Measurements from ENCODE around the gene CAPN3.

Gene CAPN3

GRCh38 chr15:42359985-42360384, 684 bp downstream of the CAPN3 start:
- DNase-seq: no peak

GRCh38 chr15:42360535-42361112, 1.3 kb downstream of the CAPN3 start:
- no peak for DNase-seq

DNA sequence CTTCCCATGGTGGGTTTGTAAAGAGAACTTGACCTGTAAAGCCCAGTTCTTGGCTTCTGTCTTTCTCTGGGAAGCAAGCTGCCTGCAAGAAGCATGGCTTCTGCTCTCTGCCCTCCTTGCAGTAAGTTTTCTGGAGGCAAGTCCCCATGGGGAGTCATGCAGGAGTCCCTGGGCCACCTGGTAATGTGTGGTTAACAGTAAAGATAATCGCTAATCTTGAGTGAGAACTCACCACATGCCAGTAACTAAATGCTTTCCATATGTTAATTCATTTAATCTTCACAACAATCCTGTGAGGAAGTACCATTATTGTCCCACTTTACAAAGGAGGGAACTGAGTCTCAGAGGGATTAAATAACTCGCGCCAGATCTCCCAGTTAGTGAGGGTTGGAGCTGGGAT, 4.2 kb downstream of the CAPN3 start:
- no peak for DNase-seq

DNA sequence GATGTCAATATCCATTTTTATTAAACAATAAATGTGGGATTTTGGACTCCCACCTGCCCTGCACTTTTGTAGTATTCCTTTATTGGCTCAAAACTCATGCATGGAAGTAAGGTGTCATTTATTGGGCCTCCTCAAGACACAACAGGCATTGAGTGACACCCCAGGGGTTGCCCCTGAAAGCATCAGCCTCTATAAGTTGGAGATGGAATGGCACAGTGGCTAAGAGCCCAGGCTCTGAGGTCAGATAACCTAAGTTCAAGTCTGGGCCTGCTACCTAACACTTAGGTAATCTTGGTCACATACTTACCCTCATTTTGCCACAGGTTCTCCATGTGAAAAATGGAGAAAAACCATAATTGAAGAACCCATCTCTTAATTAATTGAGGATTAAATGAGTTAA, 4.6 kb downstream of the CAPN3 start:
- no peak for DNase-seq

- no peak for DNase-seq
These were observed 5.2 kb downstream of the CAPN3 start for GRCh38 chr15:42364529-42364928.

DNA sequence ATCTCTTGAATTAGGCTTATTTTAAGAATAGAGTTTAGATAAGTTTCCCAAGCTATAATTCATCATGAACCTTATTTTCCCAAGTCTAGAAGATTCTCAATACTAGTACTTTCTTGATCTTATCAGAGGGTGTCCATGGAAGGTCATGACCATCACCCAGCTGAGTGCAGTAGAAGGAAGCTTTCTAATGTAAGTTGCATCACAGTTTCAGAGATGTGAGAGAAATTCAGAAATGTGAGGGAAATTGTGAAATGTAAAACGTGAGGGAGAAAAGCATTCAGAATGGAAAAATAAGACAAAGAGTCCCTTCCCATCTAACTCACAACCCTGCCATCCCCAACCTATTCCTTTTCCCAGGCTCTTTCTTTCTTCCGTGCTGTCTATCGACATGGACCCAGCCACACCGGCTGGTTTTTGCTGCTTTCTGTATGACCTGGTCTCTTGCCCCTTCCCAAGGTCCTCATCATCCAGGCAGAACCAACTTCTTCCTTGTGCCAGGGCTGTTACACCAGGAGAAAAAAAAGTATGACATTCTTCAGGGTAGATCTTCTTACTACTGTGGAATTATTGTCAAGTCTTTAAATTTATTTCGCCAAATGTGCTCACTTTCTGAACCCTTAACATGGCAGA, 6.7 kb downstream of the CAPN3 start:
- DNase-seq: no peak

GRCh38 chr15:42367041-42367440, 7.7 kb downstream of the CAPN3 start:
- DNase-seq: no peak

GRCh38 chr15:42368096-42368495, 8.8 kb downstream of the CAPN3 start:
- no peak for DNase-seq

- DNase-seq: no peak
These were observed 11.8 kb downstream of the CAPN3 start for GRCh38 chr15:42371096-42371495.

- DNase-seq: no peak
These were observed 14.0 kb downstream of the CAPN3 start for GRCh38 chr15:42373274-42373673.

DNA sequence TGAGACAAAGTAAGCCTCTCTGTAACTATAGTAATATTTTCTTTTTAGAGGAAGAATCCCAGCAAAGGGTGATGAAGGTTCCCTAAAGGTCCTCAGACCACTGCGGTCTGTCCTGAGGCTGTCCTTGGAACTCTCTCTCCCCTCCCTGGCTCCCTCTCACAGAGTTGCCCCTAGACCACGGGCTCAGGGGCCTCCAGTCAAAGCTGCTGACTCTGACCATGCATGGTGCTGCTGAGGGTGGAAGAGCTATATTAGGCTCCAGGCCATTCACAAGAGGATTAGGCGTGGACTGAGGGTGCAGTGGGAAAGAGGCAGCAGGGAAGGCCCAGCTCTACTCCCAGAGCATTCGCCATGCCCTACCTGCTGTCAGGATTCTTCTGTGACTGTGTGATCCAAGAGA, 14.6 kb downstream of the CAPN3 start:
- no peak for DNase-seq

DNA sequence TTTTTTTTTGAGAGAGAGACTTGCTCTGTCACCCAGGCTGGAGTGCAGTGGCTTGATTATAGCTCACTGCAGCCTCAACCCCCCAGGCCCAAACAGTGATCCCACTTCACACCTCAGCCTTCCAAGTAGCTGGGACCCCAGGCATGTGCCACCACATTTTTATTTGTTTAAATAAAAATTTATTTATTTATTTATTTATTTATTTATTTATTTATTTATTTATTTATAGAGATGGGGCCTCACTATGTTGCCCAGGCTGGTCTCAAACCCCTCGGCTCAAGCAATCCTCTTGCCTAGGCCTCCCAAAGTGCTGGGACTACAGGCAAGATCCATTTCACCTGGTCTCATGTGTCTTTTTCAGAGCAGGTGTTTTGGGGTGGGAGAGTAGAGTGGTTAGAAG, 15.5 kb downstream of the CAPN3 start:
- no peak for DNase-seq

DNA sequence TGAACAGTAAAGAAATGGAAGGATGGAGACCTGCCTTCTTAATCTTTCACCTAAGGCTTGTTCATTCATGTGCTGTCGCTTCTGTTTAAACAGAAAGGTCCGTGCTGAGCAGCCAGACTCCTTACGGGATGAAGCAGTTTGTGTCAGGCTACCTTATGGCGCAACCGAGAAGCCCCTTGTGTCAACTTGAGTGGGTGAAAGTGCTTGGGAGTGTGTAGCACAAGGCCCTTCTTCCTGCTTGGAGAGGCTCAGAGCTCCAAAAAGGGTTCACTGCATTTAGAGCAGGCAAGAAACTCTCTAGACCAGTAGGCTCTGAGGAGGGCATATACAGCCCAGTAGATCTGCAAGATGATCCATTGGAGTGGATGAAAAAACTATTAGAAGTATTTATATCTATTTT, 16.0 kb downstream of the CAPN3 start:
- DNase-seq: no peak

GRCh38 chr15:42375941-42376340, 16.6 kb downstream of the CAPN3 start:
- DNase-seq: no peak

GRCh38 chr15:42378011-42378410, 18.7 kb downstream of the CAPN3 start:
- DNase-seq: no peak

GRCh38 chr15:42384597-42384996, 25.3 kb downstream of the CAPN3 start:
- no peak for DNase-seq

- no peak for DNase-seq
These were observed 26.1 kb downstream of the CAPN3 start for GRCh38 chr15:42385206-42385979.

GRCh38 chr15:42385980-42386700, 26.8 kb downstream of the CAPN3 start:
- no peak for DNase-seq

DNA sequence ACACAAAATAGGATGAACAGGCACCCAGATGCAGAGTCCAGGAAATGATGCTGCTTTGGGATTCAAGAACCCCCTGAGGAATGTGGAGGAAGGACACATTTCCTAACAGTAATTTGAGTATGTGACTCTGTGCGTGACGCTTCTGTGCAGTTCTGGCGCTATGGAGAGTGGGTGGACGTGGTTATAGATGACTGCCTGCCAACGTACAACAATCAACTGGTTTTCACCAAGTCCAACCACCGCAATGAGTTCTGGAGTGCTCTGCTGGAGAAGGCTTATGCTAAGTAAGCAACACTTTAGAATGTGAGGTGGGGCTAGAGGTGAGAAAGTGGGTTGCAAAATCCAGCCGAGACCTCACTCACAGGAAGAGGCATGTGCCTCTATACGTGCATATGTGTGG, 28.3 kb downstream of the CAPN3 start:
- DNase-seq: no peak

GRCh38 chr15:42392309-42393024, 33.2 kb downstream of the CAPN3 start:
- DNase-seq: no peak

DNA sequence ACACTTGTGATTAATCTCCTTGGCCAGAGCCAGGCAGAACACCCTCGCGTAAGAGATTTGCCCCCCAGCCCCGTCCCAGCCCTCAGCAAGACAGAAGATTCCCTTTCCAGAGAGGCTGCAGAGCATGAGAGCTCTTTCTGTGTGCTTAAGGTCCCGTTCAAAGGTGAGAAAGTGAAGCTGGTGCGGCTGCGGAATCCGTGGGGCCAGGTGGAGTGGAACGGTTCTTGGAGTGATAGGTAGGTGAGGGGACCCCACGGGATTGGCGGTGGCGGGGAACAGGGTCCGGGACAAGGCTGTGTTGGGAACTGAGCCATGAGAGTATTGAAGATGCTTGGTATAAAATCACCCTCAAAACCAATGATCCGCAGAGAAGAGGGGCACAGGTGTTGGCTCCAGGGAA, 34.8 kb downstream of the CAPN3 start:
- DNase-seq: no peak

DNA sequence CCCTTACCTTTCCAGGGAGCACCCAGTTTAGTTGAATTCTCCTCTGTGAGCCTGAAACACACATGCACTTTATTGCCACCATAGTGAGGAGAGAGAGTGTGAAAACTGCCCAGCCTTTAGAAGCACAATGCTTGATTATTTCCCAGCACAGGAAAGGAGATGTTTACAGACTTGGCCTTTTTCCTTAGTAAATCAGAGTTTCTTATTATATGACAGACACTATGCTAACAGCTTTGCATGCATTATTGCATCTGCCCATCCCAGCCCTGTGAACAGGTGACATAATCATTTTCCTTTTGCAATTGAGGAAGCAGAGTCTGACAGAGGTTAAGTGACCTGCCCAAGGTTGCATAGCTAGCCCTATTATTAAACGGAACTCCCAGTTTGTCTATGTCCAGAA, 36.5 kb downstream of the CAPN3 start:
- DNase-seq: no peak
